Neutrophil (primary cell): ENCODE results near the gene SIM2.

Experiments
- H3K27ac ChIP-seq: fragments of 200-600 bp; sonication (generic); 2 replicates; pipeline ENCODE4 v1.5.1; 2016; ENCODE audit warnings: mild to moderate bottlenecking, moderate library complexity
- H3K27me3 ChIP-seq: fragments of 200-600 bp; sonication (generic); 2 replicates; pipeline ENCODE4 v1.6.0; 2016; ENCODE audit warnings: mild to moderate bottlenecking
- H3K36me3 ChIP-seq: fragments of 200-600 bp; sonication (generic); 2 replicates; pipeline ENCODE4 v1.5.1; 2017
- H3K4me1 ChIP-seq, 2 experiments: fragments of 200-600 bp in 1 of 2; sonication (generic) in 1 of 2; 1 replicate in 1 of 2; 2 replicates in 1 of 2; pipeline versions ENCODE4 v1.5.1 to v1.6.1; 2013 to 2016; ENCODE audit warnings: low read depth in 1 of 2, low read length in 1 of 2, mild to moderate bottlenecking in 1 of 2, moderate library complexity in 1 of 2; ENCODE audit not compliant: control insufficient read depth in 1 of 2, insufficient read depth in 1 of 2
- H3K4me3 ChIP-seq, 2 experiments: fragments of 200-600 bp in 1 of 2; sonication (generic) in 1 of 2; 1 replicate in 1 of 2; 2 replicates in 1 of 2; pipeline ENCODE4 v1.5.1; 2013 to 2016; ENCODE audit warnings: low read depth in 1 of 2, low read length in 1 of 2, mild to moderate bottlenecking in 1 of 2, moderate library complexity in 1 of 2
- H3K9me3 ChIP-seq: fragments of 200-600 bp; sonication (generic); 2 replicates; pipeline ENCODE4 v1.5.1; 2016
- CTCF ChIP-seq: fragments of 200-600 bp; sonication (generic); IDR thresholded peaks from 2 replicates; pipeline ENCODE4 v1.5.1; 2016; ENCODE audit warnings: antibody characterized with exemption

SIM2 gene

GRCh38 chr21:36658926-36659325 lies 40.0 kb upstream of the SIM2 start:
- peaks cover 48% of the 10 kb centered on the region for H3K27me3 ChIP-seq

DNA sequence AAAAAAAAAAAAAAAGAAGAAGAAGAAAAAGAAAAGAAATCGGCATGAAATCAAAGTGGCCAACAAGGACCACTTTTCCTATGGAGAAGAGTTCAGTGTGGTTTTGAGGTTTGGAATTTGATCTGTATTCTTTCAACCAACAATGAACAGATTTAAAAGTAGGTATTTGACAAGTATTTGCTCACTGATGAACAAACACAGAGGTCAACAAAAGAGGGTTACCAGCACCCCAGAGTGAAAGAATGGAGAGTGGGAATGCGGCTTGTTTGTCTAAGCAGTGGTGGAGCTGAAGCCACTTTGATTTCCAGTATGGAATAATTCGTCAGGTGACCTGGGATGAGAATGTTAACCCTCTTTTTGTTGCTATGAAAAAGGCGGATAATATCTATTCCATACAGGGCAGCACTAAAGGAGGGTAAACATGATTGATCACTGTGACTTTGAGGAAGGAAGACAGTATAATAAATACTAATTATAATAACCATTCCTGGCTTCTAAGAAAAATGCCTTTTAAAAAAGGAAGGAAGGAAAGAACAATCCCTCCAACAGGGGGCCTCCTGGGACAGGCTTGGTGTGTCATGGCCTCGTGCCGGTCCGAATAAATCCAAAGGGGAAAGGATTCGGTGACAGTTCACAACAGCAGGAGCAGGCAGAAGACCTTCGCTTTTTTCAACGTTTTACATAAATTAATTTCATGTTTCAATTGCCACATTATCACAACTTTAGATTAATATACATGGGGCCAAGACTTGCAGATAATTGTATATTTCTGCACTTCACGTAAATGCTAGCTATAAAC lies 37.2 kb upstream of the SIM2 start:
- peaks cover 57% of the 10 kb centered on the region for H3K27me3 ChIP-seq
- H3K9me3 ChIP-seq: no peaks in the 10 kb centered on the region
- no peak for TF ChIP-seq CTCF
- no peaks in the 10 kb centered on the region for H3K36me3 ChIP-seq
- no peak overlapping the region for H3K27ac ChIP-seq
- no peaks in the 10 kb centered on the region for H3K4me1 ChIP-seq
- H3K4me3 ChIP-seq: no peak overlapping the region

More at GRCh38 chr21:36658926-36659325, 40.0 kb upstream of the SIM2 start:
- Histone ChIP-seq H3K36me3 (no peaks in the 10 kb centered on the region), H3K9me3 (no peaks in the 10 kb centered on the region), H3K4me3 (no peak overlapping the region), H3K4me1 (no peaks in the 10 kb centered on the region), H3K27ac (no peak overlapping the region)
- TF ChIP-seq CTCF: no peak

- H3K27ac ChIP-seq: no peak overlapping the region
- no peak overlapping the region for H3K4me3 ChIP-seq
- peaks cover 66% of the 10 kb centered on the region for H3K27me3 ChIP-seq
- H3K36me3 ChIP-seq: no peaks in the 10 kb centered on the region
- no peaks in the 10 kb centered on the region for H3K4me1 ChIP-seq
- H3K9me3 ChIP-seq: no peaks in the 10 kb centered on the region
- TF ChIP-seq CTCF: no peak
These were observed 35.7 kb upstream of the SIM2 start for GRCh38 chr21:36663033-36663855.

DNA sequence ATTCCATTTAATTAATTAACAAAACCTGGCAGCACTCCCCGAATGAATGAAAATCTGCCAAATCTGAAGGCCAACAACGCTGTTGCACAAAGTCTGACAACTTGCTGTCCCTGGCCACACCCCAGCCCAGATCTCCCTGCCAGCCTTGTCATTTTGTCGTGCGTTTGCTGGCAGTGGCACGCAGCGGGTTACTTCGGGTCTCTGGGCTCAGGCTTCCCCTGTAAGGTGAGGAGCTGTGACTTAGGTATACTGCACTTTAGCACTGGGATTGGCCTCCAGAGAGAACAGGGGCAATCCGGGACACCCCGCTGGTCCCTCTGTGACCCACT lies 34.3 kb upstream of the SIM2 start:
- H3K4me1 ChIP-seq: no peaks in the 10 kb centered on the region
- H3K36me3 ChIP-seq: no peaks in the 10 kb centered on the region
- no peak overlapping the region for H3K4me3 ChIP-seq
- H3K27me3 ChIP-seq: peaks cover 65% of the 10 kb centered on the region
- no peaks in the 10 kb centered on the region for H3K9me3 ChIP-seq
- H3K27ac ChIP-seq: no peak overlapping the region
- TF ChIP-seq CTCF: no peak

GRCh38 chr21:36665806-36666205 lies 33.1 kb upstream of the SIM2 start:
- Histone ChIP-seq H3K9me3 (no peaks in the 10 kb centered on the region), H3K4me3 (no peak overlapping the region), H3K27me3 (peaks cover 59% of the 10 kb centered on the region), H3K36me3 (no peaks in the 10 kb centered on the region), H3K27ac (no peak overlapping the region), H3K4me1 (no peaks in the 10 kb centered on the region)
- no peak for TF ChIP-seq CTCF
